AG10803 (cell line): ENCODE measurements around the gene UPF3A.
A peak's percentile ranks its signal among the peaks of the same experiment; 100 is the strongest.
"Not testable (repeated sequence)": the region's sequence is repeated elsewhere in the genome, so short reads cannot be mapped to it uniquely, and the experiment has no call there.

Source experiments
- DNase-seq: peaks from one replicate; pipeline ENCODE4 v3.0.0; 2010; ENCODE audit warnings: low read depth
- H3K4me3 ChIP-seq: 2 replicates; pipeline ENCODE4 v1.5.1; 2011; ENCODE audit warnings: mild to moderate bottlenecking, low read length, control low read depth
- CTCF ChIP-seq: conservative IDR thresholded peaks from 2 replicates; pipeline ENCODE4 v1.5.1; 2011; ENCODE audit warnings: mild to moderate bottlenecking, low read length, control low read depth, inconsistent platforms

The UPF3A gene

GRCh38 chr13:114334305-114335053, 53.1 kb downstream of the UPF3A start:
- no peak overlapping the region for H3K4me3 ChIP-seq
- no peak for TF ChIP-seq CTCF
- DNase-seq, result no peak

GRCh38 chr13:114336457-114336856, 55.1 kb downstream of the UPF3A start:
- not testable (repeated sequence) for H3K4me3 ChIP-seq, DNase-seq

- no peak overlapping the region for H3K4me3 ChIP-seq
- no peak for TF ChIP-seq CTCF
- DNase-seq, result no peak
Observed at GRCh38 chr13:114338959-114339358, 57.6 kb downstream of the UPF3A start.

GRCh38 chr13:114339857-114340534, 58.6 kb downstream of the UPF3A start:
- TF ChIP-seq CTCF, result peak; percentile 77
- DNase-seq, result peak; percentile 66
- no peak overlapping the region for H3K4me3 ChIP-seq

- no peak for DNase-seq
- TF ChIP-seq CTCF, result no peak
- H3K4me3 ChIP-seq, result no peak overlapping the region
Observed at GRCh38 chr13:114341003-114341777, 59.8 kb downstream of the UPF3A start.

- not testable (repeated sequence) for H3K4me3 ChIP-seq, DNase-seq
Observed at GRCh38 chr13:114347256-114347655, 65.9 kb downstream of the UPF3A start.

GRCh38 chr13:114352763-114353162, 71.4 kb downstream of the UPF3A start:
- TF ChIP-seq CTCF, result peak; percentile 29
- DNase-seq, H3K4me3 ChIP-seq: not testable (repeated sequence)

- not testable (repeated sequence) for DNase-seq, H3K4me3 ChIP-seq
Observed at GRCh38 chr13:114353382-114353781, 72.0 kb downstream of the UPF3A start.
